Left lung (tissue), 10 donors: ENCODE measurements around the gene UMOD. TPM values are rescaled to one million over a fixed set of nuclear protein-coding genes. Genes with fewer than 3 reads are reported as not detected.

Experiments
- ATAC-seq: fragments of 200-7000 bp; cut with Tn5 transposase; one replicate; pipeline ENCODE4 v1.9.1; 2020; ENCODE audit warnings: moderate library complexity
- DNase-seq, 4 donors: peaks; one replicate each; pipeline ENCODE4 v3.0.0-alpha.2; 2013 to 2020
- H3K27ac ChIP-seq, 2 donors: fragments of 200-600 bp; sonication (generic) in 1 of 2; one replicate each; pipeline versions ENCODE4 v1.5.0 to v1.8.0; 2020 to 2021
- H3K27me3 ChIP-seq, 2 donors: fragments of 200-600 bp; sonication (generic) in 1 of 2; one replicate each; pipeline versions ENCODE4 v1.5.0 to v1.8.0; 2020 to 2021
- H3K36me3 ChIP-seq, 2 donors: fragments of 200-600 bp; sonication (generic) in 1 of 2; one replicate each; pipeline versions ENCODE4 v1.5.0 to v1.8.0; 2020 to 2021
- H3K4me1 ChIP-seq, 2 donors: fragments of 200-600 bp; one replicate each; pipeline ENCODE4 v1.8.0; 2021
- H3K4me3 ChIP-seq, 2 donors: fragments of 200-600 bp; sonication (generic) in 1 of 2; one replicate each; pipeline versions ENCODE4 v1.5.0 to v1.8.0; 2020 to 2021; ENCODE audit warnings: mild to moderate bottlenecking in 1 of 2
- H3K9me3 ChIP-seq, 2 donors: fragments of 200-600 bp; sonication (generic) in 1 of 2; one replicate each; pipeline versions ENCODE4 v1.5.0 to v1.8.0; 2020 to 2021
- intact Hi-C, 2 donors: fragments of 100-400 bp; cut with DNase I; formaldehyde crosslinking; loops; one replicate each; pipeline versions ENCODE4 v1.11.2 to v1.14.2; 2022
- polyA plus RNA-seq, 6 donors: library from polyadenylated mRNA; unstranded; fragments of 120-200 nt; gene quantifications; one replicate each; pipeline ENCODE4 v1.2.1, GENCODE V29; 2013; ENCODE audit not compliant: insufficient read length in 6 of 6
- total RNA-seq, 2 donors: library from RNA; stranded (reverse); fragmentation: NEBNext Ultra II Directional; extraction: Animal tissue kit (Norgen Biotek cat#: 25700); gene quantifications; one replicate each; pipeline ENCODE4 v1.2.1, GENCODE V29; 2021
- TF ChIP-seq, protein P1 (sequence below), 2 donors: fragments of 200-600 bp; sonication (generic) in 1 of 2; IDR thresholded peaks; one replicate each; pipeline versions ENCODE4 v1.5.0 to v1.8.0; 2021; ENCODE audit warnings: antibody characterized with exemption in 2 of 2
- donor health status: DM: no; HTN: yes; CAD: no.
- donor health status: DM: no; HTN: no; CAD: no.

The UMOD gene
- total and polyA plus RNA-seq, 8 donors: 0.11 to 2.5 (median 0.20) TPM; not detected in 2

DNA sequence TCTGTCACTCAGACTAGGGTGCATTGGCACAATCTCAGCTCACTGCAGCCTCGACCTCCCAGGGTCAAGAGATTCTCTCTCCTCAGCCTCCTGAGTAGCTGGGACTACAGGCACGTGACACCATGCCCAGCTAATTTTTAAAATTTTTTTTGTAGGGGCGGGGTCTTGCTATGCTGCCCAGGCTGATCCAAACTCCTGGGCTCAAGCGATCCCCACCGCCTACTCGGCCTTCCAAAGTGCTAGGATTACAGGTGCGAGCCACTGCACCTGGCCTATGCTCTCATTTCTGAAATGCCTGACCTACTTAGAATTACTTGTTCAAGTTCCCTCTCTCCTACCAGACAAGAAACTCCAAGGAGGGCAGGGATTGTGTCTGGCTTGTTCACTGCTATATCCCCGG, 20.1 kb downstream of the UMOD start:
- Histone ChIP-seq H3K9me3 (no peaks in the 10 kb centered on the region), H3K4me1 (no peaks in the 10 kb centered on the region), H3K36me3 (no peaks in the 10 kb centered on the region), H3K27me3 (peaks cover 0 to 13% of the 10 kb centered on the region in 2 donors), H3K4me3 (no peak overlapping the region), H3K27ac (no peak overlapping the region)
- DNase-seq (no peak), ATAC-seq (no peak)
- intact Hi-C loops: no loop called here
- TF ChIP-seq, protein P1, sequence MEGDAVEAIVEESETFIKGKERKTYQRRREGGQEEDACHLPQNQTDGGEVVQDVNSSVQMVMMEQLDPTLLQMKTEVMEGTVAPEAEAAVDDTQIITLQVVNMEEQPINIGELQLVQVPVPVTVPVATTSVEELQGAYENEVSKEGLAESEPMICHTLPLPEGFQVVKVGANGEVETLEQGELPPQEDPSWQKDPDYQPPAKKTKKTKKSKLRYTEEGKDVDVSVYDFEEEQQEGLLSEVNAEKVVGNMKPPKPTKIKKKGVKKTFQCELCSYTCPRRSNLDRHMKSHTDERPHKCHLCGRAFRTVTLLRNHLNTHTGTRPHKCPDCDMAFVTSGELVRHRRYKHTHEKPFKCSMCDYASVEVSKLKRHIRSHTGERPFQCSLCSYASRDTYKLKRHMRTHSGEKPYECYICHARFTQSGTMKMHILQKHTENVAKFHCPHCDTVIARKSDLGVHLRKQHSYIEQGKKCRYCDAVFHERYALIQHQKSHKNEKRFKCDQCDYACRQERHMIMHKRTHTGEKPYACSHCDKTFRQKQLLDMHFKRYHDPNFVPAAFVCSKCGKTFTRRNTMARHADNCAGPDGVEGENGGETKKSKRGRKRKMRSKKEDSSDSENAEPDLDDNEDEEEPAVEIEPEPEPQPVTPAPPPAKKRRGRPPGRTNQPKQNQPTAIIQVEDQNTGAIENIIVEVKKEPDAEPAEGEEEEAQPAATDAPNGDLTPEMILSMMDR (IDR thresholded peaks at IDR 0.05): no peak

DNA sequence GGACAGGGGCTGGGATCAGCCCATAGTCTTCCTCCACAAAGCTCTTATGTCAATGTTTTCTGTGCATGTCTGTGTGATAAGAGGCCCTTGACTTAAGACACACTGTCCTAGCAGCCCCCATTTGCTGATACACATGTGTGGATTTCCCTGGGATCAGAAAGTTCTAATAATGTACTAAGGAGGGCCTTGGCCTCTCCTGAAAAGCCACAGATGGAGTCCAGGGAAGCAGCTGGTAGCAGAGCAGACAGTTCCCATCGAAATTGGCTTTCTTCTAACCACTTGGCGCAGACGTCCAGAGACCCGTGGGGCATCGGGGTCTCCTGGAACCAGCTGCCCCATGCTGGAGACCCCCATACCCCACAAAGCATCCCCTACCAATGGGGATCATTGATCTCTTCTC, 20.9 kb downstream of the UMOD start:
- ATAC-seq: no peak
- peaks cover 0 to 13% of the 10 kb centered on the region in 2 donors for H3K27me3 ChIP-seq
- TF ChIP-seq, protein P1 (IDR thresholded peaks at IDR 0.05): no peak
- no peaks in the 10 kb centered on the region for H3K4me1 ChIP-seq
- H3K4me3 ChIP-seq: no peak overlapping the region
- H3K27ac ChIP-seq: no peak overlapping the region
- no peak for DNase-seq
- intact Hi-C loops: no loop called here
- no peaks in the 10 kb centered on the region for H3K9me3 ChIP-seq
- H3K36me3 ChIP-seq: no peaks in the 10 kb centered on the region

DNA sequence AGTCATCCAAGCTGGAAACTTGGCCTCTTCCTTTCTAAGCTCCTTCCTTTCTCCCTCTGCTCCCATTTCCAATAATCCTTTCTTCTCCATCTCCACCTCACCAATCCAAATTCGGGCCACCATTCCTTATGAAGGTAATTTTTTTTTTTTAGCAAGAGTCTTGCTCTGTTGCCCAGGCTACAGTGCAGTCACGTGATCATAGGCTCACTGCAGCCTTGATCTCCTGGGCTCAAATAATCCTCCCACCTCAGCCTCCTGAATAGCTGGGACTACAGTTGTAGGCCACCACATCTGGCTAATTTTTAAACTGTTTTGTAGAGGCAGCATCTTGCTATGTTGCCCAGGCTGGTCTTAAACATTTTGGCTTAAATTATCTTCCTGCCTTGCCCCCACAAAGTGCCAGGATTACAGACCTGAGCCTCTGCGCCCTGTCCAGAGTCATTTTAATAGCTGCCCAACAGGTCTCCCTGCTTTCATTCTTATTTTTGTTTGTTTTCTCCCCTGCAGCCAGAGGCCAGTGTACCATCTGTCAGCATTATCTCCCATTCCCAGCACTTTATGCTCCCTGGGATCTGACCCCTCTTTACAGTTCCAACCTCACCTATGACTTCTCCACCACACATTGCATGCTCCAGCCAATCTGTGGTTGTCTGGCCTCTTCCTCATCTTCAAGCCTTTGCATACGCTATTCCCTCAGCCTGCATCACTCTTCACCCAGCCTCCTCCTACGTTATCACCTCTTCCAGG, 22.9 kb downstream of the UMOD start:
- no peak overlapping the region for H3K4me3 ChIP-seq
- peaks cover 0 to 13% of the 10 kb centered on the region in 2 donors for H3K27me3 ChIP-seq
- H3K4me1 ChIP-seq: no peaks in the 10 kb centered on the region
- no peaks in the 10 kb centered on the region for H3K36me3 ChIP-seq
- TF ChIP-seq, protein P1 (IDR thresholded peaks at IDR 0.05): no peak
- no peaks in the 10 kb centered on the region for H3K9me3 ChIP-seq
- DNase-seq (no peak), ATAC-seq (no peak)
- intact Hi-C loops: no loop called here
- H3K27ac ChIP-seq: no peak overlapping the region

DNA sequence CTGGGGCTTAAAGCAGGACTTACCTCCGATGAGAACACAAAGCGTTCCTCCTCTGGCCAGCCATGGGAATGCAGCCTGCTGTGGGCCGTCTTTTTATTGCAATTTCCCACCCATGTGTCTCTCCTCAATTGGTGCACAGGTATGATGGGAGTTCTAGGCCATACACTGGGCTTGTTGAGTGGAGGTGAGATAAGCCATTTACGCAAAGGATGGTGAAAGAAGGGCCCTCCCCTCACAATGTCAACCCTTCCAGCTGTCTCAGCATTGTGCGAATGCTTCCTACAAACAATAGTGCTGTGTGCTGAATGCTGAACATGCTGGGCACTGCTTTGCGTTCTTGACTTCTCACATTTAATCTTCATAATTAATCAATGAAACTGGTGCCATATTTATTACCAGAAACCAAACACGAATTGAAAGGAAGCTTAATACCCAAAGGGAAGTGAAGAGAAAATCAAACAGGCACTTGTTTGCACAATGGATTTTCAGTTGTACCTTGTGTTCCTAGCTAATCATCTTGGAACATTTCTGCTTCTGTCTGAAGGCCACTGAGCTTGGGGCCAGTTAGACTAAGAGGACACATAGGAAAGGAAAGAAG, 25.0 kb downstream of the UMOD start, which contains the start of gene GP2:
Gene GP2 (minus strand): TSS at position 70 of the 598 bp plus-strand sequence. CDS start 1,082 bp downstream, outside the sequence.
- TF ChIP-seq, protein P1 (IDR thresholded peaks at IDR 0.05): no peak
- Histone ChIP-seq H3K27ac (no peak within 1 kb of the TSS), H3K4me1 (no peaks in the 10 kb centered on the region), H3K4me3 (no peak within 1 kb of the TSS), H3K36me3 (no peaks in the 10 kb centered on the region), H3K9me3 (no peaks in the 10 kb centered on the region), H3K27me3 (no peaks in the 10 kb centered on the region)
- no peak for DNase-seq
- ATAC-seq: no peak
- intact Hi-C loops: no loop called here

DNA sequence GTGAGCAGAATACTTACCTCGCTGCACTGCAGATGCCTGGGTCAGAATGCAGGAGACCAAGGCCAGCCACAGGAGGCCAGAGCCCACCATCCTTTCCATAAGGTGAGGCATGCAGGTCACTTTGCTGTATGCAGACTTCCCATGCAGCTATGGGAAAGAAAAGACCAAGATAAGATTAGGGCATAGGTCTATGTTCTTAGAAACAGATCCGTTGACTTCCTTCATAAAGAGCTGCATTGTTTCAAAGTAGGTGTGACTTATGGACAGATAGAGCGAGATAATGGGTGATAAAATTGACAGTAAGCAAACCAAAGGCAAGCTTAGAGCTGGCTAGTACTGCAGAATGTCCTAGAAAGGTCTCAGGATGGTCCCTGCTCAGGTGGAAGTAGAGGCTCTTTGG, 26.2 kb downstream of the UMOD start:
- no peak overlapping the region for H3K4me3 ChIP-seq
- no peaks in the 10 kb centered on the region for H3K9me3 ChIP-seq
- TF ChIP-seq, protein P1 (IDR thresholded peaks at IDR 0.05): no peak
- no peak overlapping the region for H3K27ac ChIP-seq
- no peaks in the 10 kb centered on the region for H3K27me3 ChIP-seq
- intact Hi-C loops: no loop called here
- no peak for ATAC-seq
- DNase-seq: no peak
- H3K4me1 ChIP-seq: no peaks in the 10 kb centered on the region
- H3K36me3 ChIP-seq: no peaks in the 10 kb centered on the region
